Keratinocyte (primary cell): ENCODE data around the gene PTPRN2. TPM values are rescaled to one million over a fixed set of nuclear protein-coding genes. Genes with fewer than 3 reads are reported as not detected.

Source experiments
- DNase-seq: peaks from one replicate; pipeline ENCODE4 v3.0.0-alpha.2; 2011; ENCODE audit warnings: low read depth, missing footprints, low spot score
- FAIRE-seq: peaks from 2 replicates; lab custom pipeline; 2011; peaks lifted over from hg19 to GRCh38; lab: Jason Lieb, UNC
- H2AFZ ChIP-seq: 2 replicates; pipeline ENCODE4 v1.6.0; 2012; ENCODE audit warnings: low read length, control low read depth, inconsistent platforms; ENCODE audit not compliant: control insufficient read depth
- H3K27ac ChIP-seq: 2 replicates; pipeline ENCODE4 v1.5.1; 2011; ENCODE audit warnings: low read length; ENCODE audit not compliant: control insufficient read depth, insufficient read depth
- H3K27me3 ChIP-seq: 3 replicates; pipeline ENCODE4 v1.6.0; 2011; ENCODE audit warnings: low read length; ENCODE audit not compliant: control insufficient read depth, insufficient read depth; ENCODE audit errors: extremely low read depth
- H3K36me3 ChIP-seq, 2 experiments: 2 replicates in 1 of 2; 3 replicates in 1 of 2; pipeline ENCODE4 v1.5.1; 2011; ENCODE audit warnings: low read length in 2 of 2, mild to moderate bottlenecking in 1 of 2; ENCODE audit not compliant: control insufficient read depth in 2 of 2, insufficient read depth in 2 of 2; ENCODE audit errors: extremely low read depth in 1 of 2
- H3K4me1 ChIP-seq: 3 replicates; pipeline ENCODE4 v1.5.1; 2011; ENCODE audit warnings: low read length; ENCODE audit not compliant: control insufficient read depth, insufficient read depth; ENCODE audit errors: extremely low read depth
- H3K4me2 ChIP-seq: 3 replicates; pipeline ENCODE4 v1.6.0; 2011; ENCODE audit warnings: low read depth, low read length; ENCODE audit not compliant: control insufficient read depth, insufficient read depth; ENCODE audit errors: extremely low read depth
- H3K4me3 ChIP-seq, 3 experiments: fragments of 200-600 bp in 1 of 3; sonication (generic) in 1 of 3; 2 replicates in 2 of 3; 3 replicates in 1 of 3; pipeline ENCODE4 v1.5.1; 2011 to 2016; ENCODE audit warnings: low read length in 3 of 3, mild to moderate bottlenecking in 3 of 3, control low read depth in 2 of 3, inconsistent platforms in 1 of 3, low read depth in 1 of 3, mixed read lengths in 1 of 3, mixed run types in 1 of 3, moderate library complexity in 1 of 3; ENCODE audit not compliant: control insufficient read depth in 2 of 3, insufficient read depth in 2 of 3; ENCODE audit errors: extremely low read depth in 1 of 3
- H3K79me2 ChIP-seq: 2 replicates; pipeline ENCODE4 v1.6.0; 2012; ENCODE audit warnings: low read length; ENCODE audit not compliant: control insufficient read depth, insufficient read depth
- H3K9ac ChIP-seq: 3 replicates; pipeline ENCODE4 v1.6.0; 2011; ENCODE audit warnings: low read length; ENCODE audit not compliant: control insufficient read depth, insufficient read depth; ENCODE audit errors: extremely low read depth
- H3K9me1 ChIP-seq: 3 replicates; pipeline ENCODE4 v1.6.0; 2011; ENCODE audit warnings: low read length; ENCODE audit not compliant: control insufficient read depth, insufficient read depth; ENCODE audit errors: extremely low read depth
- H3K9me3 ChIP-seq: 2 replicates; pipeline ENCODE4 v1.5.1; 2012; ENCODE audit warnings: low read depth, low read length; ENCODE audit not compliant: control insufficient read depth
- H4K20me1 ChIP-seq: 3 replicates; pipeline ENCODE4 v1.6.0; 2011; ENCODE audit warnings: low read length; ENCODE audit not compliant: control insufficient read depth, insufficient read depth; ENCODE audit errors: extremely low read depth
- EZH2 ChIP-seq: IDR thresholded peaks from one replicate; pipeline ENCODE4 v1.6.1; 2012; ENCODE audit warnings: inconsistent platforms, mild to moderate bottlenecking, low read length, moderate library complexity
- dilution Hi-C: fragments of 300-500 bp; cut with MboI; formaldehyde crosslinking; loops from one replicate; pipeline ENCODE4 v1.7.0; 2020; ENCODE audit warnings: low sequenced_read_pairs; ENCODE audit not compliant: extremely low pct_ligation_motif_present
- polyA plus RNA-seq, 5 experiments: library from polyadenylated mRNA; depleted of rRNA in 3 of 5; stranded (reverse) in 3 of 5; stranded (forward) in 1 of 5; unstranded in 1 of 5; fragments of >200 nt; gene quantifications; 1 replicate in 1 of 5; 2 replicates in 3 of 5; 3 replicates in 1 of 5; pipeline versions ENCODE4 v1.2.1 to v1.2.3, GENCODE V29; 2011 to 2012; ENCODE audit warnings: missing spikeins in 2 of 5, low read depth in 1 of 5, low replicate concordance in 1 of 5
- TF ChIP-seq, protein P1 (sequence below), 3 experiments: IDR thresholded peaks in 1 of 3; conservative IDR thresholded peaks in 1 of 3; optimal IDR thresholded peaks in 1 of 3; 2 replicates in 2 of 3; 3 replicates in 1 of 3; pipeline versions ENCODE3 to v1.5.1; 2011; ENCODE audit warnings: low read length in 3 of 3, mild to moderate bottlenecking in 3 of 3, moderate library complexity in 2 of 3, control low read depth in 1 of 3, inconsistent platforms in 1 of 3; ENCODE audit not compliant: insufficient read depth in 2 of 3; ENCODE audit errors: extremely low read depth in 1 of 3

Gene PTPRN2
- polyA plus RNA-seq, 1 donor (not counting 4 experiments of a cell fraction or from before 2014, with no cell fraction given), result not detected

DNA sequence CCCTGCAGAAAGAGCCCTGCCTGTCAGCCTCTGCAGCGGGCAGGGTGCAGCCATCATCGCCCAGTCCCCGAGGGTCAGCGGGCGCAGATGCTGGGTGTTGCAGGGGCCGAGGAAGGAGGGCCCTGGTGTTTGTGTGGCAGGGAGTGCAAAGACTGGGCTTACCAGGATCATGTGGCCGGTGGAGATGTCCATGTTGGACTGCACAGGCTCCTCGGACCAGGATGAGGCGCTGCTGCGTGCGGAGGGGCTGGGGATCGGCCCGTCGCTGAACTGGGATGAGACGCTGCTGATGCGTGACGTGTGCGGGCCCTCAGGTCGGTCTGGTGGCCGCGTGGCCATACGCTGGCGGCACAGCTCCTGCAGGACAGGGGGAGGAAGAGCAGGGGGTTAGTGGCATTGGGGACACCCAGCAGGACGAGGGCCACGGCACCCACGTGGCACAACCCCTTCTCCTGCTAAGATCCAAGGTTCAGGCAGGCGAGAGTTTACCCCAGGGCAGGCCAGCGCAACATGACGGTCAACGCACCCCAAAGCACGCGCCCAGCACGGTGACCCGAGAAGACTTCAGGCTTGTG lies 931.3 kb downstream of the PTPRN2 start:
- Histone ChIP-seq H3K36me3 (no peaks in the 10 kb centered on the region), H3K27me3 (no peaks in the 10 kb centered on the region), H3K9ac (no peak overlapping the region), H3K4me2 (no peak overlapping the region), H3K4me1 (no peaks in the 10 kb centered on the region), H3K4me3 (no peak overlapping the region), H3K9me1 (no peaks in the 10 kb centered on the region), H4K20me1 (no peaks in the 10 kb centered on the region), H3K9me3 (peaks cover 19% of the 10 kb centered on the region), H2AFZ (no peak overlapping the region), H3K27ac (no peak overlapping the region), H3K79me2 (no peaks in the 10 kb centered on the region)
- no peak for FAIRE-seq
- dilution Hi-C loops, result no loop called here
- DNase-seq, result no peak
- TF ChIP-seq, protein P1, sequence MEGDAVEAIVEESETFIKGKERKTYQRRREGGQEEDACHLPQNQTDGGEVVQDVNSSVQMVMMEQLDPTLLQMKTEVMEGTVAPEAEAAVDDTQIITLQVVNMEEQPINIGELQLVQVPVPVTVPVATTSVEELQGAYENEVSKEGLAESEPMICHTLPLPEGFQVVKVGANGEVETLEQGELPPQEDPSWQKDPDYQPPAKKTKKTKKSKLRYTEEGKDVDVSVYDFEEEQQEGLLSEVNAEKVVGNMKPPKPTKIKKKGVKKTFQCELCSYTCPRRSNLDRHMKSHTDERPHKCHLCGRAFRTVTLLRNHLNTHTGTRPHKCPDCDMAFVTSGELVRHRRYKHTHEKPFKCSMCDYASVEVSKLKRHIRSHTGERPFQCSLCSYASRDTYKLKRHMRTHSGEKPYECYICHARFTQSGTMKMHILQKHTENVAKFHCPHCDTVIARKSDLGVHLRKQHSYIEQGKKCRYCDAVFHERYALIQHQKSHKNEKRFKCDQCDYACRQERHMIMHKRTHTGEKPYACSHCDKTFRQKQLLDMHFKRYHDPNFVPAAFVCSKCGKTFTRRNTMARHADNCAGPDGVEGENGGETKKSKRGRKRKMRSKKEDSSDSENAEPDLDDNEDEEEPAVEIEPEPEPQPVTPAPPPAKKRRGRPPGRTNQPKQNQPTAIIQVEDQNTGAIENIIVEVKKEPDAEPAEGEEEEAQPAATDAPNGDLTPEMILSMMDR (optimal IDR thresholded peaks at IDR 0.05 in 1 of 3, IDR thresholded peaks at IDR 0.05 in 1 of 3, conservative IDR thresholded peaks at IDR 0.05 in 1 of 3; ENCODE audit: extremely low read depth in 1 of 3, insufficient read depth in 2 of 3, low read length in 3 of 3), result no peak
- TF ChIP-seq EZH2, result no peak

DNA sequence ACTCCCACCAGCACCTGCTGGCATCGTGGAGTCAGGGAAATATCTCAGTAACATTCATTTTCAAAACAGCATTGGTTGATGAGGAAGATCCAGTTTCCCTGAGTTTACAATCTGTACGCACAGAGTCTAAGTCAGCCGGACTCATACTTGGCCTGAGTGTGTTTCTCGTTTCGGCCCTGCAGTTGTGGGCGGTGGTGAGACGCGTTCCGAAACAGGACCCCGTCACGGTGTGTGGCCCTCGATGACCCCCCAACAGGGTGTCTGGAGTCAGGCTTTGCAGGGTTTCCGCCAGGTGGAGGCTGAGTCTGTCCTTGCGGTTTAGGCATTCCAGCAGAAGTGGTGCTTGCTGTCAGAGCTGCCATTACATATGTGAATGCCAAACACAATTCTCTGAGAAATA lies 933.3 kb downstream of the PTPRN2 start:
- H3K27ac ChIP-seq, result no peak overlapping the region
- no peaks in the 10 kb centered on the region for H3K27me3 ChIP-seq
- H3K36me3 ChIP-seq, result no peaks in the 10 kb centered on the region
- DNase-seq, result no peak
- TF ChIP-seq EZH2, result no peak
- TF ChIP-seq, protein P1 (optimal IDR thresholded peaks at IDR 0.05 in 1 of 3, IDR thresholded peaks at IDR 0.05 in 1 of 3, conservative IDR thresholded peaks at IDR 0.05 in 1 of 3; ENCODE audit: extremely low read depth in 1 of 3, insufficient read depth in 2 of 3, low read length in 3 of 3), result no peak
- no peak overlapping the region for H2AFZ ChIP-seq
- dilution Hi-C loops, result no loop called here
- H3K79me2 ChIP-seq, result no peaks in the 10 kb centered on the region
- H3K9me3 ChIP-seq, result peaks cover 19% of the 10 kb centered on the region
- FAIRE-seq, result no peak
- H4K20me1 ChIP-seq, result no peaks in the 10 kb centered on the region
- no peak overlapping the region for H3K9ac ChIP-seq
- no peaks in the 10 kb centered on the region for H3K4me1 ChIP-seq
- no peak overlapping the region for H3K4me2 ChIP-seq
- no peak overlapping the region for H3K4me3 ChIP-seq
- H3K9me1 ChIP-seq, result no peaks in the 10 kb centered on the region
